ENCODE measurements around the gene SYNPO.

The SYNPO gene

GRCh38 chr5:150658699-150659265 is 18.3 kb downstream of the SYNPO start:
- DNase-seq (ENCODE audit: low read depth, low spot score): peak; percentile 34

- DNase-seq (ENCODE audit: low read depth, low spot score): no peak
Observed at GRCh38 chr5:150659360-150660107, 19.1 kb downstream of the SYNPO start.

DNA sequence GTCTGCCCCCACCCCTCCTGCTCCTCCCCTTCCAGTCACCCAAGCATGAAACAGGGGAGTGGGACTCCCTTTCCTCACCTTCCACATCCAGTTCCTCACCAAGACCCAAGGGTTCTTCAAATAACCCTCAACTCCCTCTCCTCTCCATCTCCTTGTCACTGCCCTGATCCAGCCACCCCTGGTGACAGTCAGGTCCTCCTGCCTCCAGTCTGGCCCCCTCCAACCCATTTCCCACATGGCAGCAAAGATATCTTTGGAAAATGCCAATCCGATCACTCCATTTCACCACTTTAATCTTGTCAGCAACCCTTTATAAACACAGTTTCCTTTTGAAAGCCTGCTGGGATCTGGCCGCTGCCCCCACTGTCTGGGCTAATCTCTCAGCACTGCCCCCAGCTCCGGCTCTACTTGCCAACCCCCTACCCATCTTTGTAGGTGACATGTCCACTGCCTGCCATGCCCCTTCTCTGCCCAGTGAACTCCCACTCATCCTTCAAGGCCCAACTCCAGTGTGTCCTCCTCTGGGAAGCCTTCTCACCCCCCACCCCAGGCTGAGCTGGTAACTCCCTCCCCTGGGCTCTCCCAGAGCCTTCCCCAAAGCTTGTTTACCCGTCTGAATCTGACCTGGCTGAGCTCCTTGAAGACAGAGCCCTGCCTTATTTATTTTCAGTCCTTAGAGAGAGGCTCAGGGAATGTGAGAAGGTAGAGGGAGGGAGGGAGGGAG is 19.8 kb downstream of the SYNPO start:
- DNase-seq (ENCODE audit: low read depth, low spot score): peak; percentile 31

- DNase-seq (ENCODE audit: low read depth, low spot score): no peak
Observed at GRCh38 chr5:150661086-150661485, 20.6 kb downstream of the SYNPO start, which contains the start of gene MYOZ3. Gene MYOZ3 (plus strand): TSS chr5:150661251. CDS start chr5:150662942, 1,691 bp downstream.

- no peak for DNase-seq (ENCODE audit: low read depth, low spot score)
Observed at GRCh38 chr5:150661821-150662596, 21.5 kb downstream of the SYNPO start.

DNA sequence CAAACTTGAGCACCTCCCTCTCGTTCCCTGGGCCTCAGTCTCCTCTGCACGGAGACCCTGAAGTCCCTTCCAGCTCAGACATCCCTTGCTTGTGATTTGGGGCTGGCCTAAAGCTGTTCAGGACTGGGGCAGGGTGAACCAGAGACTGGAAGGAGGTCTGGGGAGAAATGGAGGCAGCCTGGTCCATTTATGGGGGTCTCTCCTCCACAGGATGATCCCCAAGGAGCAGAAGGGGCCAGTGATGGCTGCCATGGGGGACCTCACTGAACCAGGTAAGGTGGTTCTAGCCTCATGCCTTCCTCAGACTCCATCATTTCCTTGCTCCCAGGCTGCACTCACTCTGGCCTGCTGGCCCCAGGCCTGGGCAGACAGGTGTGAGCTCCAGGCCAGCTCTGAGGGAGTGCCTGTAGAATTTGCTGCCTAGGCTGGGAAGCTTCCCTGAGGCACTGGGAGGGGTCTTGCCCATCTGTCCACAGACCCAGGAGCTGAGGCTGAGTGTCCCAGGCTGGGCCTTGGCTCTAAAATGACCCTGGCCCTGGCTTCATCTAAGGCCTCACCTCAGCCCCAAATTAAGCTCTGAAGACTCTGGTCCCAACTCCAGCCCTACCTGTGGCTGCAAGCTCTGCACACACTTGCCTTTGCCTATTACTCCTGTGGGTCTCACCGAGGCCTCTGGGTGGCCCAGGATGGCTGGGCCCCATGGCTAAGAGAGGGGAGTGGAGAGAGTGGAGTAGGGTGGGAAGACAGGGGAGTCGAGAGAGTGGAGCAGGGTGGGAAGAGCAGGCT is 22.5 kb downstream of the SYNPO start:
- DNase-seq (ENCODE audit: low read depth, low spot score): no peak

GRCh38 chr5:150663936-150664335 is 23.5 kb downstream of the SYNPO start:
- DNase-seq (ENCODE audit: low read depth, low spot score): no peak

DNA sequence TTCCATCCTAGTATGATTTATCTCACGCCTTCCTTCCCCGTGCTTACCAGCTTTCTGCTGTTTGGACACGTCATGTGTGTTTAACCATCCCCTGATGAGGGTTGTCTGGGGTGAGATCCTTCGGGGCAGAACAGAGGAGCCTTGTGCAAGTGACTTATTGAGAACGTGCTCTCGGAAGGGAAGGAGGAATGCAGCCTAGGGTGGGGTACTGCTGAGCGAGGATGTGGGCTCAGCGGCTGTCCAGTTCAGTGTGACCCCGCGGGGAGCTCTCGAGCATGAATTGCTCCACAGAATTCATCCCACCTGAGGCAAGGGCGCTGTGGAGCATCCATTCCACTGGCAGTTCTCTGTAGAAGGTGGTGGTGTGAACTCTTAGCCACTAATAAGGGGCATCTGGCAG is 24.6 kb downstream of the SYNPO start:
- no peak for DNase-seq (ENCODE audit: low read depth, low spot score)

DNA sequence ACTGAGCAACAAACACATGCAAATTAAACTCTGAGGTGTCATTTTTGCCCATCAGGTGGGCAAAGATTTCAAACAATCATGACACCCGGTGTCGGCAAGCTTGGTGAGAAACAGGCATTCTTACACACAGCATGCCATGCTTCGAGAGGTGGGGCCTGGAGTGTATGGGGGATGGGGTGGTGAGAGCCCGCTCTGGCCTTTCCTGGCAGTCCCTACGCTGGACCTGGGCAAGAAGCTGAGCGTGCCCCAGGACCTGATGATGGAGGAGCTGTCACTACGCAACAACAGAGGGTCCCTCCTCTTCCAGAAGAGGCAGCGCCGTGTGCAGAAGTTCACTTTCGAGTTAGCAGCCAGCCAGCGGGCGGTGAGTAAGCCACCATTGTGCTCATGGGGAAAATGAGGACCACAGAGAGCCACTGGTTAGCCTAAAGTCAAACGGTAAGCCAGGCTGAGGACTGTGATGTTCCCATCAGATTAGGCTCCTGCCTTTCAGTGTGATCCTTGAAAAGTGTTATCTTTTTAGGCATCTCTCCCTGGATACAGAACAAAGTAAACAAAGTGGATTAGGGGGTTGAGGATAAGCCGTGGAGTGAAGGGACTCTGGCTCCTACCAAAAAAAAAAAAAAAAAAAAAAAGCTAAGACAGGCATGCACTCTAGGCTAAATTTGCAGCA is 30.0 kb downstream of the SYNPO start:
- no peak for DNase-seq (ENCODE audit: low read depth, low spot score)

- DNase-seq (ENCODE audit: low read depth, low spot score): no peak
Observed at GRCh38 chr5:150670948-150671310, 30.5 kb downstream of the SYNPO start.

DNA sequence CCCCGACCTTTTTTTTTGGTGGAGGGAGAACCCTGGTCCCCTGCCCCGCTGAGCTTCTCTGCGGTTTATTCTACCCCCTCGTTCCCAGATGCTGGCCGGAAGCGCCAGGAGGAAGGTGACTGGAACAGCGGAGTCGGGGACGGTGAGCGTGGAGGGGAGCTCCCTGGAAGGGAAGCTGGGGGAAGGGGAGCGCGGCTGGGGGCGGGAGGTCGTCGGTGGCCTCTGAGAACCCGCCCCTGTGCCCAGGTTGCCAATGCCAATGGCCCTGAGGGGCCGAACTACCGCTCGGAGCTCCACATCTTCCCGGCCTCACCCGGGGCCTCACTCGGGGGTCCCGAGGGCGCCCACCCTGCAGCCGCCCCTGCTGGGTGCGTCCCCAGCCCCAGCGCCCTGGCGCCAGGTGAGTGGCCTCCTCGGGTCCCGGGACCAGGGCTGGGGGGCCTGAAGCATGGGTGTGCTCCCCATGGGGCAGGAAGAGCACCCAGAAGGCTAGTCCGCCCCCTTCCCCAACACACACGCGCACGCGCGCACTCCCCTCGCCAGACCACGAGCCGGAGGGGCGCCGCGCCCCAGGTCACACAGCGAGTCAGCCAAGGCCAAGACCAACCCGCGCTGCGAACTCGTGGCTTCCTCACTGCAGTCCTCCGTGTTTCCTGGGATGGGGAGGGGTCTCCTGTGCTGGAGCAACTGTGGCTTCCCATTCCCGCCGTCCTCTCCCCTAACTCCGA is 31.2 kb downstream of the SYNPO start:
- DNase-seq (ENCODE audit: low read depth, low spot score): no peak

DNA sequence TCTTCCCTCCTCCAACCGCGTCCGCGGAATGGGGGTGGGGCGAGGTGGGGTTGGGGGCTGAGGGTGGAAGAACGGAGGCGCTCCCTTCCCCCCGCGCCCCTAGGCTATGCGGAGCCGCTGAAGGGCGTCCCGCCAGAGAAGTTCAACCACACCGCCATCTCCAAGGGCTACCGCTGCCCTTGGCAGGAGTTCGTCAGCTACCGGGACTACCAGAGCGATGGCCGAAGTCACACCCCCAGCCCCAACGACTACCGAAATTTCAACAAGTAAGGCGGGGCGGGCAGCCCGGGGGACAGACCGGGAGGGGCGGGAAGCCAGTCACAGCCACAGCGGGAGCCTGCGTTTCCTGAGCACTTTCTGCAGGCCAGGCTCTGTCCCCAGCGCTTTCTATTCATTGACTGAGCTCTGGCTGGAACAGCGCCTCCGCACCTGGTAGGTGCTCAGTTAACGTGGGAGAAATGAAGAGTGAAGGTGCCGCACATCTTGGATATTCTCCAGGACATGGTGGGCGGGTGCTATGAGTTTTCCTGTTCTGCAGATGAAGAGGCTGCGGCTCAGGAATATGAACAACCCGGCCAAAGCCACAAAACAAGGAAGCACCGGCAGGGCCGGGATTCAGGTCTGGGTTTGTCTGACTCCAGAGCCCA is 31.9 kb downstream of the SYNPO start:
- peak; percentile 56 for DNase-seq (ENCODE audit: low read depth, low spot score)

DNA sequence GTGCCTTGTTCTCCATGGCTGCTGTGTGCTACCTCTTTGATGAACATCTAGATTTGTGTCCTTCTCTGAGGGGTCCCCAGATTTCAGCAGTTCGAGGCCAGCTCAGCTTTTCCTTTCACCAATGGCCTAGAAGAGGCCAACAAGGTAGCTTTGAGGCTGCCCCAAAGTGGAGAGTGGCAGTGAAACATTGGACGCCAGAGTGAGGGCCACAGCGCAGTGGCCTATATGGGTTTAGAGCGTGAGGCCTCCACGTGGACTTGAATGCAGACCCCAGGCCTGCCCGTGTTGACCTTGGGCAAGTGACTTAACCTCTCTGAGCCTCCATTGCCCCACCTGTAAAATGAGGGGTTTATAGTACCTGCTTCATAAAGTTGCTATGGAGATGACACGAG is 32.4 kb downstream of the SYNPO start:
- no peak for DNase-seq (ENCODE audit: low read depth, low spot score)

DNA sequence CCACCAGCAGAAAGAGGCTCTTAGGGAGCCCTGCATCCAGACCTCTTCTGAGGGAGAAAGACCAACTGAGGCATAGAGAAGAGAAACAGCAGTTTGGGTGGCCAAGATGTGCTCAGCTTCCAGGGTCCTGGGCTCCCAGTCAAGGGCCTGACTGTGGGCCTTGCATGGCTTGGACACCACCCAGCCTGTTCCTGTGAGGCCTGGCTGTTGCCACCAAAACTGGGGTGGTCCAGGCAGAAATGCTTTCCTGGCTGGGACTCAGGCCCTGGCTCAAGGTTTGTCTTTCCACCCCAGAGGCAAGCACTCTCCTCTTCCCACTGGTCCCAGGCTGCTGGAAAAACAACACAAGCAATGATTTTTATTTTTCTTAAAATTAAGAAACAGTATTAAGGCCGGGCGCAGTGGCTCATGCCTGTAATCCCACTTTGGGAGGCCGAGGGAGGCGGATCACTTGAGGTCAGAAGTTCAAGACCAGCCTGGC is 33.9 kb downstream of the SYNPO start:
- DNase-seq (ENCODE audit: low read depth, low spot score): no peak

- no peak for DNase-seq (ENCODE audit: low read depth, low spot score)
Observed at GRCh38 chr5:150675069-150675468, 34.6 kb downstream of the SYNPO start.

DNA sequence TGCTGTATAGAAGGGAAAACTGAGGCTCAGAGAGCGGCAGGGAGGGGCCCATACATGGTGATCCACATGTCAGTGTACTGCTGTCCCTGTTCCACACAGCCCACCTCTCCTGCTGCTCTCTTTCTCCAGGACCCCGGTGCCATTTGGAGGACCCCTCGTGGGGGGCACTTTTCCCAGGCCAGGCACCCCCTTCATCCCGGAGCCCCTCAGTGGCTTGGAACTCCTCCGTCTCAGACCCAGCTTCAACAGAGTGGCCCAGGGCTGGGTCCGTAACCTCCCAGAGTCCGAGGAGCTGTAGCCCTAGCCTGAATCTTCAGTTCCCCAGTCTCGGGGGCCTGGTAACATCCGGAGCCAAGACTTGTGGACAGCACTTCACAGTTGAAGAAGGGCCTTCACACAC is 36.1 kb downstream of the SYNPO start:
- no peak for DNase-seq (ENCODE audit: low read depth, low spot score)

DNA sequence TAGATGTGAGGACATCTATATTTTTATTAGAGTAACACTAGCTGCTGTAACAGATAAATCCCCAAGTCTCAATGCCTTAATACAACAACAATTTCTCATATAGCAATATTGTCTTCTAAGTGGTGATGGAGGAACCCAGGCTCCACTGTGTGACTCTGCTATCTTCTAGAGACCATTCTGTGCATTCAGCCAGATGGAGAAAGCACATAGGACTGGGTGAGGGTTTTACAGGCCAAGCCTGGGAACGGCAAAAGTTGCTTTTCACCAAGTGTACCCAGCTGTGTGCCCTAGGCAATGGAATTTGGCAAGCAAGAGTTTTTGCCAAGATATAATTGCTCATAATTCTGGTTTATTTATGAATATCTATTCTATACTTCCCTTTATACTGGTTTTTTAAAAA is 48.7 kb downstream of the SYNPO start:
- DNase-seq (ENCODE audit: low read depth, low spot score): no peak

GRCh38 chr5:150690760-150691159 is 50.3 kb downstream of the SYNPO start:
- no peak for DNase-seq (ENCODE audit: low read depth, low spot score)

- no peak for DNase-seq (ENCODE audit: low read depth, low spot score)
Observed at GRCh38 chr5:150692276-150692675, 51.8 kb downstream of the SYNPO start.
